Gastrocnemius medialis (tissue), 4 donors: ENCODE results near the gene WHRN.

ENCODE experiments used
- POLR2A ChIP-seq, 2 donors: fragments of 450-650 bp; IDR thresholded peaks; one replicate each; pipeline ENCODE4 v1.6.1; 2017; ENCODE audit warnings: antibody characterized with exemption in 2 of 2, mild to moderate bottlenecking in 2 of 2, moderate library complexity in 2 of 2
- TF ChIP-seq, protein P1 (sequence below), 5 experiments: fragments of 450-650 bp in 3 of 5; fragments of 200-600 bp in 2 of 5; sonication (generic) in 2 of 5; IDR thresholded peaks in 4 of 5; conservative IDR thresholded peaks in 1 of 5; 1 replicate in 4 of 5; 2 replicates in 1 of 5; pipeline ENCODE4 v1.5.1; 2016 to 2019; ENCODE audit warnings: antibody characterized with exemption in 5 of 5, mild to moderate bottlenecking in 3 of 5, moderate library complexity in 3 of 5

DNA sequence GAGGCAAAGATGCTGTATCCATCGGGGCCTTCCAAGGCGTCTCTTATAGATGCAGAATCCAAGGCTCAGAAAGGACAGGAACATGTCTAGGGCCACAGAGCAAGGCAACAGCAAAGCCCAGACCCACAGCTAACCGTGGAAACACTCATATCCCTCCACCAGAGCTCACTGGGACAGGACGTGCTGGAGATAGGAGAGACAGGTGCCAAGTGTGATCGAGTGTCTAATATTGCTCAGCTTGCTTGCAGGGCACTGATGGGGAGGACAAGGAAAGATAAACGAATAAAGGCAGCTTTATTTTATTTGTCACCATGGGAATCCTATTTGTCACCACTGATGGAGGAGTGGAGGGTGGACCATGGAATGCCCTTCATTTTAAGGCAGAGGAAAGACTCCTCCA lies 73.5 kb downstream of the WHRN start:
- TF ChIP-seq POLR2A (IDR thresholded peaks at IDR 0.05), result no peak
- TF ChIP-seq, protein P1, sequence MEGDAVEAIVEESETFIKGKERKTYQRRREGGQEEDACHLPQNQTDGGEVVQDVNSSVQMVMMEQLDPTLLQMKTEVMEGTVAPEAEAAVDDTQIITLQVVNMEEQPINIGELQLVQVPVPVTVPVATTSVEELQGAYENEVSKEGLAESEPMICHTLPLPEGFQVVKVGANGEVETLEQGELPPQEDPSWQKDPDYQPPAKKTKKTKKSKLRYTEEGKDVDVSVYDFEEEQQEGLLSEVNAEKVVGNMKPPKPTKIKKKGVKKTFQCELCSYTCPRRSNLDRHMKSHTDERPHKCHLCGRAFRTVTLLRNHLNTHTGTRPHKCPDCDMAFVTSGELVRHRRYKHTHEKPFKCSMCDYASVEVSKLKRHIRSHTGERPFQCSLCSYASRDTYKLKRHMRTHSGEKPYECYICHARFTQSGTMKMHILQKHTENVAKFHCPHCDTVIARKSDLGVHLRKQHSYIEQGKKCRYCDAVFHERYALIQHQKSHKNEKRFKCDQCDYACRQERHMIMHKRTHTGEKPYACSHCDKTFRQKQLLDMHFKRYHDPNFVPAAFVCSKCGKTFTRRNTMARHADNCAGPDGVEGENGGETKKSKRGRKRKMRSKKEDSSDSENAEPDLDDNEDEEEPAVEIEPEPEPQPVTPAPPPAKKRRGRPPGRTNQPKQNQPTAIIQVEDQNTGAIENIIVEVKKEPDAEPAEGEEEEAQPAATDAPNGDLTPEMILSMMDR (IDR thresholded peaks at IDR 0.05 in 4 of 5, conservative IDR thresholded peaks at IDR 0.05 in 1 of 5), result no peak
